HEK293 (cell line): ENCODE results near the gene PSMB11.

Experiments used
- GLIS2 ChIP-seq: fragments of 450-650 bp; formaldehyde crosslinking; IDR thresholded peaks from 2 replicates; pipeline ENCODE4 v1.5.1; 2016; ENCODE audit warnings: missing biosample characterization, missing genetic modification characterization
- HOXD13 ChIP-seq: sonication (generic); formaldehyde crosslinking; IDR thresholded peaks from 2 replicates; pipeline ENCODE4 v1.8.0; 2022; ENCODE audit warnings: missing genetic modification reagents, borderline replicate concordance
- KLF1 ChIP-seq: fragments of 450-650 bp; formaldehyde crosslinking; IDR thresholded peaks from 2 replicates; pipeline ENCODE4 v1.5.1; 2016; ENCODE audit warnings: missing biosample characterization, missing genetic modification characterization
- KLF10 ChIP-seq: fragments of 450-650 bp; IDR thresholded peaks from 2 replicates; pipeline ENCODE4 v1.5.1; 2018; ENCODE audit warnings: missing biosample characterization, mild to moderate bottlenecking, missing genetic modification characterization
- PRDM10 ChIP-seq: fragments of 450-650 bp; formaldehyde crosslinking; IDR thresholded peaks from 2 replicates; pipeline ENCODE4 v1.5.1; 2016; ENCODE audit warnings: missing biosample characterization, missing genetic modification characterization
- PRDM4 ChIP-seq: fragments of 450-650 bp; formaldehyde crosslinking; IDR thresholded peaks from 2 replicates; pipeline ENCODE4 v1.5.1; 2017; ENCODE audit warnings: missing biosample characterization, missing genetic modification characterization
- RBAK ChIP-seq: fragments of 450-650 bp; formaldehyde crosslinking; IDR thresholded peaks from 2 replicates; pipeline ENCODE4 v1.5.1; 2016; ENCODE audit warnings: missing biosample characterization, missing genetic modification characterization
- REST ChIP-seq: fragments of 450-650 bp; formaldehyde crosslinking; IDR thresholded peaks from 2 replicates; pipeline ENCODE4 v1.5.1; 2016; ENCODE audit warnings: missing biosample characterization, missing genetic modification characterization
- TCF7L2 ChIP-seq: IDR thresholded peaks from 2 replicates; pipeline ENCODE4 v1.6.1; 2011; ENCODE audit warnings: low read depth, mild to moderate bottlenecking, inconsistent platforms, low read length, moderate library complexity, borderline replicate concordance
- ZFP3 ChIP-seq: fragments of 450-650 bp; formaldehyde crosslinking; IDR thresholded peaks from 2 replicates; pipeline ENCODE4 v1.5.1; 2016; ENCODE audit warnings: low read depth, missing biosample characterization, missing genetic modification characterization
- ZFP41 ChIP-seq: fragments of 450-650 bp; formaldehyde crosslinking; IDR thresholded peaks from 2 replicates; pipeline ENCODE4 v1.5.1; 2016; ENCODE audit warnings: missing biosample characterization, missing genetic modification characterization, borderline replicate concordance
- ZFP69B ChIP-seq: fragments of 450-650 bp; formaldehyde crosslinking; IDR thresholded peaks from 2 replicates; pipeline ENCODE4 v1.5.1; 2016; ENCODE audit warnings: missing biosample characterization, missing genetic modification characterization
- ZNF174 ChIP-seq: fragments of 450-650 bp; formaldehyde crosslinking; IDR thresholded peaks from 2 replicates; pipeline ENCODE4 v1.5.0; 2017; ENCODE audit warnings: missing biosample characterization, mild to moderate bottlenecking, missing genetic modification characterization
- ZNF202 ChIP-seq: fragments of 450-650 bp; formaldehyde crosslinking; IDR thresholded peaks from 2 replicates; pipeline ENCODE4 v1.5.1; 2016; ENCODE audit warnings: missing biosample characterization, missing genetic modification characterization, borderline replicate concordance
- ZNF239 ChIP-seq: fragments of 450-650 bp; formaldehyde crosslinking; IDR thresholded peaks from 2 replicates; pipeline ENCODE4 v1.5.1; 2016; ENCODE audit warnings: missing biosample characterization, missing genetic modification characterization
- ZNF280D ChIP-seq: fragments of 450-650 bp; formaldehyde crosslinking; IDR thresholded peaks from 2 replicates; pipeline ENCODE4 v1.5.1; 2016; ENCODE audit warnings: missing biosample characterization, missing genetic modification characterization
- ZNF292 ChIP-seq: fragments of 450-650 bp; formaldehyde crosslinking; IDR thresholded peaks from 2 replicates; pipeline ENCODE4 v1.5.1; 2016; ENCODE audit warnings: low read depth, missing biosample characterization, missing genetic modification characterization, borderline replicate concordance
- ZNF350 ChIP-seq: fragments of 450-650 bp; formaldehyde crosslinking; IDR thresholded peaks from 2 replicates; pipeline ENCODE4 v1.5.0; 2017; ENCODE audit warnings: missing biosample characterization, mild to moderate bottlenecking, missing genetic modification characterization
- ZNF433 ChIP-seq: fragments of 450-650 bp; formaldehyde crosslinking; IDR thresholded peaks from 2 replicates; pipeline ENCODE4 v1.5.1; 2016; ENCODE audit warnings: missing biosample characterization, missing genetic modification characterization, low read depth
- ZNF561 ChIP-seq: fragments of 450-650 bp; IDR thresholded peaks from 2 replicates; pipeline ENCODE4 v1.5.1; 2018; ENCODE audit warnings: missing biosample characterization, missing genetic modification characterization, borderline replicate concordance
- ZNF629 ChIP-seq: fragments of 450-650 bp; formaldehyde crosslinking; IDR thresholded peaks from 2 replicates; pipeline ENCODE4 v1.5.1; 2017; ENCODE audit warnings: missing biosample characterization, missing genetic modification characterization
- ZNF645 ChIP-seq: fragments of 450-650 bp; formaldehyde crosslinking; IDR thresholded peaks from 2 replicates; pipeline ENCODE4; 2016; ENCODE audit warnings: missing biosample characterization, missing genetic modification characterization
- ZNF670 ChIP-seq: fragments of 450-650 bp; formaldehyde crosslinking; IDR thresholded peaks from 2 replicates; pipeline ENCODE4 v1.5.1; 2016; ENCODE audit warnings: missing biosample characterization, missing genetic modification characterization, low read depth
- TF ChIP-seq, protein P1 (sequence below): fragments of 450-650 bp; formaldehyde crosslinking; IDR thresholded peaks from 2 replicates; pipeline ENCODE4 v1.5.1; 2017; ENCODE audit warnings: missing biosample characterization, missing genetic modification characterization

Gene PSMB11

DNA sequence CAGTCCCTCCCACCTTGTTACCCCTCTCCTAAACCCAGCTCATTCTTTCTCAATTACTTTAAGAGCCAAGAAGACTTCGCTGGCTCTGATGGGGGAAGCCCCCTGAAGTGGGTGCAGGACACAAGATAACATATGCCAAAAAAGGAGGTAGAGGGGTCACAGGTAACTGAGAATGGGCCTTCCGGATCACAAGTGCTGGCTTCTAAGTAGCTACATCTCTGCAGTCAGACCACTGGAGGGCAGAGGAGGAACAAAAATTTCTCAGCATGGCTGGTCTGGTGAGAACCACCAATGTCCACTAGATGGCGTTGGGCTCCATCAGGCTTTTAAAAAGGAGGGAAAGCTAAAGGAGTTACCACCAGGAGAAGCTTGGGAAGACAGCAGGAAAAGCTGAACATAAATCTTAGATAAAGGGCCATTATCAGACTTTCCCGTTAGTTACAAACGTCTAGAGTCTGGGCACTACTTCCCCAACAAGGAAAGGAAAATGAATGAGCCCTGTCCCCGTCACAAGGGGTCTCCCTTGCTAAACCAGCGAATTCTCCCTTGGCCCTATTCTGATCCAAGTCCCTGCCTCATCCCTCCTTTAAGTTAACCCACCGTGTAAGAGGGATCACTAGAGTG is 26.9 kb downstream of the PSMB11 start (continued):
- TF ChIP-seq ZNF629 (tag by site-specific recombination) (peak; percentile 34; the same call in 1 of the 2 replicates), PRDM4 (tag by site-specific recombination) (no peak), GLIS2 (no peak), ZNF670 (tag by site-specific recombination) (no peak), ZFP3 (tag by site-specific recombination) (no peak), ZNF645 (tag by site-specific recombination) (no peak), ZNF561 (tag by site-specific recombination) (no peak), ZNF433 (no peak), ZNF292 (no peak), KLF10 (tag by site-specific recombination) (no peak), ZFP41 (no peak), TCF7L2 (no peak), ZNF239 (tag by site-specific recombination) (no peak), REST (tag by site-specific recombination) (no peak), ZNF280D (tag by site-specific recombination) (no peak), ZNF202 (tag by site-specific recombination) (no peak), KLF1 (tag by site-specific recombination) (no peak), ZNF350 (tag by site-specific recombination) (no peak), ZNF174 (tag by site-specific recombination) (no peak), HOXD13 (CRISPR knock-in tag) (no peak), ZFP69B (0 out of 2 replicates have a peak, but pooled peaks have one; percentile 33), RBAK (tag by site-specific recombination) (no peak), PRDM10 (tag by site-specific recombination) (peak; percentile 70)
- TF ChIP-seq, protein P1, sequence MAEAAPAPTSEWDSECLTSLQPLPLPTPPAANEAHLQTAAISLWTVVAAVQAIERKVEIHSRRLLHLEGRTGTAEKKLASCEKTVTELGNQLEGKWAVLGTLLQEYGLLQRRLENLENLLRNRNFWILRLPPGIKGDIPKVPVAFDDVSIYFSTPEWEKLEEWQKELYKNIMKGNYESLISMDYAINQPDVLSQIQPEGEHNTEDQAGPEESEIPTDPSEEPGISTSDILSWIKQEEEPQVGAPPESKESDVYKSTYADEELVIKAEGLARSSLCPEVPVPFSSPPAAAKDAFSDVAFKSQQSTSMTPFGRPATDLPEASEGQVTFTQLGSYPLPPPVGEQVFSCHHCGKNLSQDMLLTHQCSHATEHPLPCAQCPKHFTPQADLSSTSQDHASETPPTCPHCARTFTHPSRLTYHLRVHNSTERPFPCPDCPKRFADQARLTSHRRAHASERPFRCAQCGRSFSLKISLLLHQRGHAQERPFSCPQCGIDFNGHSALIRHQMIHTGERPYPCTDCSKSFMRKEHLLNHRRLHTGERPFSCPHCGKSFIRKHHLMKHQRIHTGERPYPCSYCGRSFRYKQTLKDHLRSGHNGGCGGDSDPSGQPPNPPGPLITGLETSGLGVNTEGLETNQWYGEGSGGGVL (tag by site-specific recombination) = no peak
